ENCODE measurements around the gene CDK17.

- TF ChIP-seq ZNF274 (IDR thresholded peaks at IDR 0.05; ENCODE audit: low read depth, low read length): no peak
- no peak for TF ChIP-seq YY1 (IDR thresholded peaks at IDR 0.05; ENCODE audit: insufficient read depth, insufficient read length)
- TF ChIP-seq SUZ12 (IDR thresholded peaks at IDR 0.05; ENCODE audit: extremely low read depth, insufficient read depth, insufficient read length): no peak
Measured at GRCh38 chr12:96442906-96443305, 42.7 kb upstream of the CDK17 start.

Measured in NT2/D1 (cell line).